HTR-8/SVneo (cell line): ENCODE data around the gene RWDD3.

ENCODE experiments used
- DNase-seq: peaks from one replicate; pipeline ENCODE4 v3.0.0; 2011; ENCODE audit warnings: low spot score, mixed read lengths; ENCODE audit not compliant: insufficient read length
- FAIRE-seq: peaks from 2 replicates; lab custom pipeline; 2011; peaks lifted over from hg19 to GRCh38; lab: Jason Lieb, UNC

The RWDD3 gene

GRCh38 chr1:95229037-95229436 lies 5.0 kb upstream of the RWDD3 start:
- DNase-seq (no peak), FAIRE-seq (no peak)

DNA sequence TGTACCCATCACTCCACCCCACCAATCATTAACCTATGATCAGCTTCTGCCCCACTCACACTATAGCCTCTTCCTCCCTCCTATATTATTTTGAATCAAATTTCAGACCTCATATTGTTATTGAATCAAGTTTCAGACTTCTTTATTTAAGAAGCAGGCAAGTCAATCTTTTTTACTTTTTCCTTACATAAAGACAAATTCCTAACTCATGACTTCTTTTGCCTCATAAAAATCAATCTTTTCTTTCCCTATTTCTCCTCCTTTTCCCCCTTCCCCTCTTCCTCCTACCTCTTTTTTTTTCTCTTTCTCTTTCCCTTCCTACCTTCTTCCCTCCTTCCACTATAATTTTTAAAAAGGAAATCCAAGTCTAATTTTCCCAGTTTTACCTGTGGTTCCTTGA lies 4.3 kb upstream of the RWDD3 start:
- FAIRE-seq: no peak
- DNase-seq: no peak

DNA sequence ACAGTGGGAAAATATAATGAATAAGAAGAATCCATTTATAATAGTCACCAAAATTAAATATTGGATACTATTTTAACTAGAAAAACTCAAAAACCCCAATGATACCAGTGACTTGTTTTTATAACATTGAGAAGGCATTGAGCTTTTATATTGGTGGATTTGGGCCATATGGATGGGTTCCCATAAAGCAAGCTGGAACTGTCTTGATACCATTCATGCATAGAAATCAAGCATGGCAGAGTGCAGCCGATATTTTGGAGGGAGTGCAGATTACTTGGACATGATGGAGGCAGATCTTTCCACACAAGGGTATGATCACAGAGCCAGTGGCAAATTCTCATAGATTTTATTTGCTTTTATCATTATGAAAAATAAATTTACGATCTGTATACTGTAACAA lies 3.8 kb upstream of the RWDD3 start:
- DNase-seq (no peak), FAIRE-seq (no peak)

- FAIRE-seq (no peak), DNase-seq (no peak)
Observed at GRCh38 chr1:95230768-95231191, 3.2 kb upstream of the RWDD3 start.

GRCh38 chr1:95232646-95233318 lies 1.2 kb upstream of the RWDD3 start:
- DNase-seq: no peak
- FAIRE-seq: no peak

- DNase-seq (peak; percentile 15), FAIRE-seq (no peak)
Observed at GRCh38 chr1:95233319-95233736, 682 bp upstream of the RWDD3 start.

- FAIRE-seq: no peak
- DNase-seq: no peak
Observed at GRCh38 chr1:95236784-95237575, 3.0 kb downstream of the RWDD3 start.

GRCh38 chr1:95237981-95238703 lies 4.1 kb downstream of the RWDD3 start:
- FAIRE-seq (no peak), DNase-seq (no peak)

DNA sequence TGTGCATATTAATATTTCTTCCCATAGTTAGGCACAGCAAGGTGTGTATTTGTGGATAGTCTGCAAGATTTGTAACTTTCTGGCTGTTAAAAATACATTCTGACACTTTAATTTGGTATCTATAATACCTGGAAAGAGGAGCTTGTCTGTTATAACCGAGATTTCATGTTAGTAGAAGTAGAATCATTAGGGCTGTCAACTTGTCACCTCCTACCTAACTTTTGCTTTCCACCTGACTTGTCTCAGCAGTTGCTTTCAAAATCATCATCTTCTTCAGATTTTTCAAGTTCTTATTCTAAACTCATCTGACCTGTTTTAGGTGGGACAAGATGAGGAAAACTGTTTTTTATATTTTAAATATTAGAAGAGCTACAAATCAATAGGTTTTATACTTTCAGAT lies 11.0 kb downstream of the RWDD3 start:
- FAIRE-seq: no peak

DNA sequence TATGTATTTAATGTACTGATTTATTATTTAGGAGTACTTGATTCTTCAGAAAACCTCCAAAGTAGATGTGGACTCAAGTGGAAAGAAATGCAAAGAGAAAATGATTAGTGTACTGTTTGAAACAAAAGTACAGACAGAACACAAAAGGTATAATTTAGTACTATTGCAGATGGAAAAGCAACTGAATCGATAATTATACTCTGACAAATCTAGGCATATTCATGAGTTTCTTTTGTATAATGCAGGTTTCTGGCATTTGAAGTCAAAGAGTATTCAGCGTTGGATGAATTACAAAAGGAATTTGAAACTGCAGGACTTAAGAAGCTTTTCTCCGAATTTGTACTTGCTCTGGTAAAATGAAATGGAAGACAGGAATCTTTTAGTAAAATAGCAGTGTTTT lies 12.5 kb downstream of the RWDD3 start:
- no peak for FAIRE-seq
- DNase-seq: no peak

More for the DNA sequence above, 11.0 kb downstream of the RWDD3 start:
- no peak for DNase-seq

DNA sequence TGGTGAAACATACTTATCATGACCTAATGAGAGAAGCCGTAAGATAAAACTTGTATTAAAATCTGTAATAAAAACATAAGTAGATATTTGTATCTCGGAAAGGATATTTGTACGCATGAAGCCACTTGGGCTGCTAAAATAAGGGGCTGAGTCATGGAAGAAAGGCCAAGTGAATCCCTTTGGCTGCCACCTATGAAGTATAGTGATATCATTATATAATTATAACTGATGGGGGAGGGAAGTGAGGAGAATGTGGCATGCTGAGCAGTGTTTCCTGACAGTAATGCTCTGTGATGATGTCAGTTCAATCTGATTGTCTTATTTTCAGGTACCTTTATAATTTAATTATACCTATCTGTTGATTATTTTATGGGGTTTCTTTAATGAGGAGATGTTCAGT lies 13.6 kb downstream of the RWDD3 start:
- DNase-seq: no peak
- no peak for FAIRE-seq

DNA sequence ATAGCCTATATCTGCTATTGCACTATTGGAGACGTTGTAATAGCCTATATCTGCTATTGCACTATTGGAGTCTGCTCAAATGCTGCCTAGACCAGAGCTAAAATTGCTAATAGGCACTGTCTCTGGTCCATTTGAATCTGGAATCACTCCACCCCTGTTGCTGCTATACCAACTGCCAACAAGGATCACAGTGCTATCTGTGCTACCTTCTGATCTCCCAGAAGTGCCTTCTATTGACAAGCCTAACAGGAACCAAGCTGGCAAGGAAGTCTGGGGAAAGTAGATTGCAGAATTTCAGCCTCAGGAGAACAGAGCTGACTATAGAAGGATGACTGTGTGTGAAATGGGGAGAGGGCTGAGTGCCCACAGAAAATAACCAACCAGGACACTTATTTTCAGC lies 15.9 kb downstream of the RWDD3 start:
- FAIRE-seq (no peak), DNase-seq (no peak)

DNA sequence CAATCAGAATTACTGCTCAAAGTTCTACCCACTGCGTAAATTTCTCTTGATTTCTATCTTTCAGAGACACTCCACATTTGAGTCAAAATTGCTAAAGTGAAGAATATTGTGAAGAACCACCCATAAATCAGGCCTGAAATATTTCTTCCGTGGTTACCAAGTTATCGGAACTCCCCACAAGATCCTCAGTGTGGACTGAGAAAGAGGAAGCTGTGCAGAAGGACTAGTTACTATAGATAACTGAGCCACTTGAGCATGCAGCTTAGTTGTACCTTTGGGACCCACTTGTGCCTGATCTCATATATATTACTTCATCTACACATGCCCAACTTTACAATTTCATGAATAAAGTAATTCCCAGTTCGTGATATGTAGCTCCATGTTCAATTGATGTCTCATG lies 18.4 kb downstream of the RWDD3 start:
- FAIRE-seq (no peak), DNase-seq (no peak)

DNA sequence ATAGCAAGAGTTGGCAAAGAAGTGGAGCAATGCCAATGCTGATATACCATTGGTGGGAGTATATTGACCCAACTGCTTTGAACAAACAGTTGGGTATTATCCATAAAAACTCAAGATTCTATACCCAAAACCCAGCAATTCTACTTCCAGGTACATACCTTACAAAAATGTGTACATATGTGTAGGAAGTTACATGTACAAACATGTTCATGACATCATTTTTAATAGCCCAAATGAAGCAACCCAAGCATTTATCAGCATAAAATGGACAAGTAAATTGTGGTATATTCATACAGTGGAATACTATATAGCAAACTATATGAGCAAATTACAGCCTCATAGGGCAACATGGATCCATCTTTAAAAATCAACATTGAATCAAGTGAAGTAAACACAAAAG lies 20.9 kb downstream of the RWDD3 start:
- FAIRE-seq: no peak
- no peak for DNase-seq

DNA sequence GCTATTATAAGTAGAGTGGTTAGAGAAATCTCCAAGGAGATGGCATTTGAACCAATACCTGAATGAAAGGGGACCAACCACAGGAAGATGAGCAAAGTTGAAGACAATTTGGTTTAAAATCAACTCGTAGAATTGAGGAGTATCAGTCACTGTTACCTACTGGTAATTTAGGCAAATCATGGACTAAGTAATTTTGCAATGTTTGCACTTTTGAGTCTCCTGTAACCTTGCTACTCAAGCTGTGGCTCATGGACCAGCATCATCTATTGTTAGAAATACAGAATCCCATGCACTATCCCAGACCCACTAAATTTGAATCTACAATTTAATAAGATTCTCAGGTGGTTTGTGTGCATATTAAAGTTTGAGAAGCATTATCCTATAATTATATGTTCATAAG lies 21.8 kb downstream of the RWDD3 start:
- FAIRE-seq (no peak), DNase-seq (no peak)

DNA sequence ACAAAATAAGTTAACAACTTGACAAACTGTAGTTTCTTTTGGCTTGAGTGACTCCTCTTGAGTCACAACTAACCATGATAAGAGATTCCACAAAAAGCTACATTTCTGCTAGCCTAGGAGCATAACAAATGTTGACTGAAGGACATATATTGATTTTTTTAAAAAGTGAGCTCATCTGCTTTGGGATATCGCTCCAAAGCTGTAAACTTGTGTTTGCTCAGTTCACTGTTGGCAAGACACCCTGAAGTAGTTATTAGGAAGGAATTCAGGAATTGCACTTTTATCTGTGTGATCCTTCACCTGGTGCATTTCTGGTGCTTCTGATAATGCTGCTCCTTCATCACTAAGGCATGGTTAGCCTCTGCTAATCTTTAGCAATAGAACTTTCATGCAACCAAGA lies 23.7 kb downstream of the RWDD3 start:
- DNase-seq (no peak), FAIRE-seq (no peak)

GRCh38 chr1:95259245-95259644 lies 25.2 kb downstream of the RWDD3 start:
- FAIRE-seq (no peak), DNase-seq (no peak)

- no peak for DNase-seq
- FAIRE-seq: no peak
Observed at GRCh38 chr1:95262913-95263312, 28.9 kb downstream of the RWDD3 start.

DNA sequence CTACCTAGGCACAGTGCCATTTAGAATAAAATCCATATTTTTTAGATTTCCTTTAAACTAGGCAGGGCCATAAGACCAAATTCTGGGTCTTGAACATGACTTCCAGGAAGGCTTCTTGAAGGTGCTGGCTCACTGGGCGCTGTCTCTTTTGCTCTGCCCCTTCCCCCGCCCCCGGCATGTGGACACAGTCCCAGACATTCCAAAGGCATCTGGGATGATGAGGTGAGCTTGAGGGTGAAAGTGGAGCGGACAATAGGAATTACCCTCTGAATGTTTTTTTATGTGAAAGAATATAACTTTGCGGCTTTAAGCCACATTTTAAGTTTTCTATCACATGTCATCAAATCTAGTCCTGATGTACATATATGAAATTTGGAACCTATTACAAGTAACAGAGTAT lies 29.4 kb downstream of the RWDD3 start:
- no peak for DNase-seq
- FAIRE-seq: no peak

- DNase-seq (no peak), FAIRE-seq (no peak)
Observed at GRCh38 chr1:95265106-95265505, 31.1 kb downstream of the RWDD3 start.

GRCh38 chr1:95276429-95276828 lies 42.4 kb downstream of the RWDD3 start:
- DNase-seq: no peak
- no peak for FAIRE-seq
